Brain pericyte (primary cell): ENCODE data around the gene MAP1LC3B2.
"Not testable (repeated sequence)": the region's sequence is repeated elsewhere in the genome, so short reads cannot be mapped to it uniquely, and the experiment has no call there.

ENCODE experiments used
- DNase-seq: peaks from one replicate; pipeline ENCODE4 v3.0.0-alpha.2; 2012; ENCODE audit warnings: low read depth, low spot score

Gene MAP1LC3B2

GRCh38 chr12:116558280-116559161 is 660 bp upstream of the MAP1LC3B2 start:
- no peak for DNase-seq

GRCh38 chr12:116561181-116561821 is 2.1 kb downstream of the MAP1LC3B2 start:
- DNase-seq, result no peak

GRCh38 chr12:116562090-116562489 is 2.9 kb downstream of the MAP1LC3B2 start:
- no peak for DNase-seq

GRCh38 chr12:116563262-116563661 is 4.1 kb downstream of the MAP1LC3B2 start:
- DNase-seq, result no peak

- no peak for DNase-seq
These were observed 4.9 kb downstream of the MAP1LC3B2 start for GRCh38 chr12:116564080-116564479.

- not testable (repeated sequence) for DNase-seq
These were observed 6.0 kb downstream of the MAP1LC3B2 start for GRCh38 chr12:116565221-116565620.

- no peak for DNase-seq
These were observed 6.8 kb downstream of the MAP1LC3B2 start for GRCh38 chr12:116565963-116566362.

GRCh38 chr12:116568203-116568602 is 9.0 kb downstream of the MAP1LC3B2 start:
- no peak for DNase-seq

- no peak for DNase-seq
These were observed 11.9 kb downstream of the MAP1LC3B2 start for GRCh38 chr12:116571089-116571488.

GRCh38 chr12:116573776-116574175 is 14.6 kb downstream of the MAP1LC3B2 start:
- DNase-seq, result no peak

GRCh38 chr12:116575754-116576153 is 16.6 kb downstream of the MAP1LC3B2 start:
- not testable (repeated sequence) for DNase-seq

GRCh38 chr12:116577154-116577561 is 18.0 kb downstream of the MAP1LC3B2 start:
- DNase-seq, result no peak

- no peak for DNase-seq
These were observed 18.9 kb downstream of the MAP1LC3B2 start for GRCh38 chr12:116578051-116578450.

- no peak for DNase-seq
These were observed 23.4 kb downstream of the MAP1LC3B2 start for GRCh38 chr12:116582610-116583009.

GRCh38 chr12:116583129-116583694 is 24.0 kb downstream of the MAP1LC3B2 start:
- DNase-seq, result no peak

GRCh38 chr12:116587270-116587669 is 28.1 kb downstream of the MAP1LC3B2 start:
- no peak for DNase-seq

GRCh38 chr12:116588390-116589028 is 29.3 kb downstream of the MAP1LC3B2 start:
- no peak for DNase-seq

- no peak for DNase-seq
These were observed 30.4 kb downstream of the MAP1LC3B2 start for GRCh38 chr12:116589581-116589980.

GRCh38 chr12:116590561-116590960 is 31.4 kb downstream of the MAP1LC3B2 start:
- no peak for DNase-seq

GRCh38 chr12:116591855-116592637 is 32.9 kb downstream of the MAP1LC3B2 start:
- no peak for DNase-seq

- no peak for DNase-seq
These were observed 33.5 kb downstream of the MAP1LC3B2 start for GRCh38 chr12:116592731-116593130.
